HepG2 (cell line): ENCODE results near the gene NUP153. TPM values are rescaled to one million over a fixed set of nuclear protein-coding genes. Genes with fewer than 3 reads are reported as not detected.
A peak's percentile ranks its signal among the peaks of the same experiment; 100 is the strongest.

Source experiments
- CBX5 ChIP-seq: sonication (generic); formaldehyde crosslinking; IDR thresholded peaks from 2 replicates; pipeline ENCODE4 v1.4.0; 2020; ENCODE audit warnings: missing genetic modification reagents, borderline replicate concordance
- HNF4A ChIP-seq: sonication (generic); formaldehyde crosslinking; IDR thresholded peaks from 2 replicates; pipeline ENCODE4 v1.4.0; 2020; ENCODE audit warnings: missing genetic modification reagents
- JDP2 ChIP-seq: sonication (generic); formaldehyde crosslinking; IDR thresholded peaks from 2 replicates; pipeline ENCODE4 v1.8.1; 2022; ENCODE audit warnings: missing genetic modification reagents, borderline replicate concordance
- KDM3A ChIP-seq: IDR thresholded peaks from 2 replicates; pipeline ENCODE4 v1.6.1; 2018; ENCODE audit warnings: low read depth, missing compliant biosample characterization
- MAZ ChIP-seq, 2 experiments: sonication (generic) in 1 of 2; formaldehyde crosslinking in 1 of 2; IDR thresholded peaks; 2 replicates each; pipeline versions ENCODE4 v1.5.0 to v1.6.1; 2012 to 2020; ENCODE audit warnings: low read depth in 2 of 2, mild to moderate bottlenecking in 2 of 2, borderline replicate concordance in 1 of 2, improper control_type of control experiment in 1 of 2, low read length in 1 of 2, missing genetic modification reagents in 1 of 2, moderate library complexity in 1 of 2
- MIER3 ChIP-seq: IDR thresholded peaks from 2 replicates; pipeline ENCODE4 v1.6.1; 2016; ENCODE audit warnings: missing compliant biosample characterization, borderline replicate concordance
- MTF2 ChIP-seq: sonication (generic); formaldehyde crosslinking; IDR thresholded peaks from 2 replicates; pipeline ENCODE4 v1.5.0; 2020; ENCODE audit warnings: missing genetic modification reagents, borderline replicate concordance
- NR2F2 ChIP-seq: IDR thresholded peaks from 2 replicates; pipeline ENCODE4 v1.6.1; 2012; ENCODE audit warnings: low read depth, inconsistent platforms, borderline replicate concordance
- POLR2G ChIP-seq: fragments of 200-400 bp; formaldehyde crosslinking; IDR thresholded peaks from 2 replicates; pipeline ENCODE4 v1.6.1; 2018; ENCODE audit warnings: mild to moderate bottlenecking, low read depth, low read length, moderate library complexity
- SMAD1 ChIP-seq: sonication (generic); formaldehyde crosslinking; IDR thresholded peaks from 2 replicates; pipeline ENCODE4 v1.4.0; 2020; ENCODE audit warnings: missing genetic modification reagents, low read depth, mild to moderate bottlenecking, borderline replicate concordance
- SP5 ChIP-seq: IDR thresholded peaks from 2 replicates; pipeline ENCODE4 v1.6.1; 2016; ENCODE audit warnings: low read depth, borderline replicate concordance
- ZFP36L2 ChIP-seq: sonication (generic); formaldehyde crosslinking; IDR thresholded peaks from 2 replicates; pipeline ENCODE4 v1.4.0; 2020; ENCODE audit warnings: missing genetic modification reagents
- ZMYM4 ChIP-seq: sonication (generic); formaldehyde crosslinking; IDR thresholded peaks from 2 replicates; pipeline ENCODE4 v1.8.1; 2023; ENCODE audit warnings: mild to moderate bottlenecking, missing genetic modification reagents
- ZNF180 ChIP-seq: sonication (generic); formaldehyde crosslinking; IDR thresholded peaks from 2 replicates; pipeline ENCODE4 v1.4.0; 2020; ENCODE audit warnings: low read depth, missing genetic modification reagents, borderline replicate concordance
- ZNF652 ChIP-seq: IDR thresholded peaks from 2 replicates; pipeline ENCODE4 v1.6.1; 2016; ENCODE audit warnings: low read depth, borderline replicate concordance
- polyA plus RNA-seq, 8 experiments: library from polyadenylated mRNA; depleted of rRNA in 3 of 8; stranded (reverse) in 7 of 8; unstranded in 1 of 8; fragments of >200 nt; fragmentation: Illumina TruSeq in 4 of 8; extraction: Trizol in 4 of 8; gene quantifications; 2 replicates each; pipeline versions ENCODE4 v1.2.1 to v1.2.3, GENCODE V29; 2011 to 2016; ENCODE audit warnings: low read depth in 4 of 8, missing spikeins in 1 of 8, mixed read lengths in 1 of 8; ENCODE audit not compliant: insufficient read depth in 1 of 8
- total RNA-seq, 5 experiments: library from RNA; depleted of rRNA; stranded (reverse); fragments of >200 nt; fragmentation: Illumina TruSeq; extraction: Trizol; gene quantifications; 2 replicates each; pipeline ENCODE4 v1.2.3, GENCODE V29; 2016; ENCODE audit warnings: low read depth in 1 of 5
- TF ChIP-seq, protein P1 (sequence below): sonication (generic); formaldehyde crosslinking; IDR thresholded peaks from 2 replicates; pipeline ENCODE4 v1.4.0; 2020; ENCODE audit warnings: missing genetic modification reagents
- TF ChIP-seq, protein P2 (sequence below), 2 experiments: sonication (generic) in 1 of 2; formaldehyde crosslinking in 1 of 2; IDR thresholded peaks; 2 replicates each; pipeline versions ENCODE4 v1.6.1 to v1.9.0; 2014 to 2022; ENCODE audit warnings: antibody characterized with exemption in 1 of 2, borderline replicate concordance in 1 of 2, inconsistent platforms in 1 of 2, low read depth in 1 of 2, missing genetic modification reagents in 1 of 2
- TF ChIP-seq, protein P3 (sequence below): fragments of 450-650 bp; IDR thresholded peaks from 2 replicates; pipeline ENCODE4 v1.6.1; 2017
- TF ChIP-seq, protein P4 (sequence below): sonication (generic); formaldehyde crosslinking; IDR thresholded peaks from 2 replicates; pipeline ENCODE4 v1.4.0; 2020; ENCODE audit warnings: mild to moderate bottlenecking, missing genetic modification reagents

NUP153 gene
- total and polyA plus RNA-seq, 2 of the 13 experiments (the other 11 are each of a cell fraction or from before 2014, with no cell fraction given): 29.8 to 55.2 TPM

DNA sequence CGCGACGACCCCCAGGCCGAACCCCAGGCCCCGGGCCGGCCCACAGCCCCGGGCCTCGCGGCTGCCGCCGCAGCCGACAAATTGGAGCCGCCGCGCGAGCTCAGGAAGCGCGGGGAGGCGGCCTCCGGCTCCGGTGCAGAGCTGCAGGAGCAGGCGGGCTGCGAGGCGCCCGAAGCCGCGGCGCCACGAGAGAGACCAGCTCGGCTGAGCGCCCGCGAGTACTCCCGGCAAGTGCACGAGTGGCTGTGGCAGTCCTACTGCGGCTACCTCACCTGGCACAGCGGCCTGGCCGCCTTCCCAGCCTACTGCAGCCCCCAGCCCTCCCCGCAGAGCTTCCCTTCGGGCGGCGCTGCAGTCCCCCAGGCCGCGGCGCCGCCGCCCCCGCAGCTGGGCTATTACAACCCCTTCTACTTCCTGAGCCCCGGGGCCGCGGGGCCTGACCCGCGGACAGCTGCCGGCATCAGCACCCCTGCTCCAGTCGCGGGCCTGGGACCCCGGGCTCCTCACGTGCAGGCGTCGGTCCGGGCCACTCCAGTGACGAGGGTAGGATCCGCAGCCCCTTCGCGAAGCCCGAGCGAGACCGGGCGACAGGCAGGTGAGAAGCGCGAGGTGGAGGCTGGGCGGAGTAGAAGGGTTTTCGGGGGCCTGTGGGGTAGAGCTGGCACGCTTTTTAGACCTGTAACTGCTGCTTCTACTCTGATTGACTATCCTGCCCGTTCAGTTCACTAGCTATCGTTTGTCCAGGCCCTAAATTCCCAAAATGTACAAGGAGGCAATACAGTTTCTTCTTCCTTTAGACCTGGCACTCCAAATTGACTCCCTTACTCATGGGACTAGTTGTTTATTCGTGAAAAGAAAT is 106.0 kb downstream of the NUP153 start (continued):
- TF ChIP-seq HNF4A: peak; percentile 2; the same call in 1 of the 2 replicates
- no peak; the same call in 1 of the 2 replicates for TF ChIP-seq ZNF180
- no peak for TF ChIP-seq ZMYM4 (CRISPR knock-in tag)
- TF ChIP-seq CBX5 (CRISPR knock-in tag): no peak
- no peak; the same call in 1 of the 2 replicates for TF ChIP-seq KDM3A (CRISPR knock-in tag)
- TF ChIP-seq MAZ (IDR thresholded peaks at IDR 0.05; ENCODE audit: borderline replicate concordance, low read depth, low read length): no peak
- no peak for TF ChIP-seq MAZ (CRISPR knock-in tag; IDR thresholded peaks at IDR 0.05; ENCODE audit: low read depth)
- no peak for TF ChIP-seq SMAD1 (CRISPR knock-in tag)
- TF ChIP-seq POLR2G: no peak
- TF ChIP-seq, protein P1, sequence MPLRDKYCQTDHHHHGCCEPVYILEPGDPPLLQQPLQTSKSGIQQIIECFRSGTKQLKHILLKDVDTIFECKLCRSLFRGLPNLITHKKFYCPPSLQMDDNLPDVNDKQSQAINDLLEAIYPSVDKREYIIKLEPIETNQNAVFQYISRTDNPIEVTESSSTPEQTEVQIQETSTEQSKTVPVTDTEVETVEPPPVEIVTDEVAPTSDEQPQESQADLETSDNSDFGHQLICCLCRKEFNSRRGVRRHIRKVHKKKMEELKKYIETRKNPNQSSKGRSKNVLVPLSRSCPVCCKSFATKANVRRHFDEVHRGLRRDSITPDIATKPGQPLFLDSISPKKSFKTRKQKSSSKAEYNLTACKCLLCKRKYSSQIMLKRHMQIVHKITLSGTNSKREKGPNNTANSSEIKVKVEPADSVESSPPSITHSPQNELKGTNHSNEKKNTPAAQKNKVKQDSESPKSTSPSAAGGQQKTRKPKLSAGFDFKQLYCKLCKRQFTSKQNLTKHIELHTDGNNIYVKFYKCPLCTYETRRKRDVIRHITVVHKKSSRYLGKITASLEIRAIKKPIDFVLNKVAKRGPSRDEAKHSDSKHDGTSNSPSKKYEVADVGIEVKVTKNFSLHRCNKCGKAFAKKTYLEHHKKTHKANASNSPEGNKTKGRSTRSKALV (CRISPR knock-in tag): no peak
- TF ChIP-seq NR2F2: no peak
- no peak for TF ChIP-seq ZFP36L2 (CRISPR knock-in tag)
- TF ChIP-seq MIER3 (CRISPR knock-in tag): no peak
- TF ChIP-seq ZNF652 (CRISPR knock-in tag): no peak
- no peak for TF ChIP-seq SP5
- TF ChIP-seq JDP2 (CRISPR knock-in tag): no peak; the same call in 1 of the 2 replicates
- TF ChIP-seq, protein P2, sequence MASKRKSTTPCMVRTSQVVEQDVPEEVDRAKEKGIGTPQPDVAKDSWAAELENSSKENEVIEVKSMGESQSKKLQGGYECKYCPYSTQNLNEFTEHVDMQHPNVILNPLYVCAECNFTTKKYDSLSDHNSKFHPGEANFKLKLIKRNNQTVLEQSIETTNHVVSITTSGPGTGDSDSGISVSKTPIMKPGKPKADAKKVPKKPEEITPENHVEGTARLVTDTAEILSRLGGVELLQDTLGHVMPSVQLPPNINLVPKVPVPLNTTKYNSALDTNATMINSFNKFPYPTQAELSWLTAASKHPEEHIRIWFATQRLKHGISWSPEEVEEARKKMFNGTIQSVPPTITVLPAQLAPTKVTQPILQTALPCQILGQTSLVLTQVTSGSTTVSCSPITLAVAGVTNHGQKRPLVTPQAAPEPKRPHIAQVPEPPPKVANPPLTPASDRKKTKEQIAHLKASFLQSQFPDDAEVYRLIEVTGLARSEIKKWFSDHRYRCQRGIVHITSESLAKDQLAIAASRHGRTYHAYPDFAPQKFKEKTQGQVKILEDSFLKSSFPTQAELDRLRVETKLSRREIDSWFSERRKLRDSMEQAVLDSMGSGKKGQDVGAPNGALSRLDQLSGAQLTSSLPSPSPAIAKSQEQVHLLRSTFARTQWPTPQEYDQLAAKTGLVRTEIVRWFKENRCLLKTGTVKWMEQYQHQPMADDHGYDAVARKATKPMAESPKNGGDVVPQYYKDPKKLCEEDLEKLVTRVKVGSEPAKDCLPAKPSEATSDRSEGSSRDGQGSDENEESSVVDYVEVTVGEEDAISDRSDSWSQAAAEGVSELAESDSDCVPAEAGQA (IDR thresholded peaks at IDR 0.05; ENCODE audit: low read depth): no peak
- TF ChIP-seq, protein P2 (CRISPR knock-in tag; IDR thresholded peaks at IDR 0.05; ENCODE audit: borderline replicate concordance): no peak; the same call in 1 of the 2 replicates
- TF ChIP-seq MTF2 (CRISPR knock-in tag): 0 out of 2 replicates have a peak, but pooled peaks have one; percentile 59
- TF ChIP-seq, protein P3, sequence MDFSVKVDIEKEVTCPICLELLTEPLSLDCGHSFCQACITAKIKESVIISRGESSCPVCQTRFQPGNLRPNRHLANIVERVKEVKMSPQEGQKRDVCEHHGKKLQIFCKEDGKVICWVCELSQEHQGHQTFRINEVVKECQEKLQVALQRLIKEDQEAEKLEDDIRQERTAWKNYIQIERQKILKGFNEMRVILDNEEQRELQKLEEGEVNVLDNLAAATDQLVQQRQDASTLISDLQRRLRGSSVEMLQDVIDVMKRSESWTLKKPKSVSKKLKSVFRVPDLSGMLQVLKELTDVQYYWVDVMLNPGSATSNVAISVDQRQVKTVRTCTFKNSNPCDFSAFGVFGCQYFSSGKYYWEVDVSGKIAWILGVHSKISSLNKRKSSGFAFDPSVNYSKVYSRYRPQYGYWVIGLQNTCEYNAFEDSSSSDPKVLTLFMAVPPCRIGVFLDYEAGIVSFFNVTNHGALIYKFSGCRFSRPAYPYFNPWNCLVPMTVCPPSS: no peak
- TF ChIP-seq, protein P4, sequence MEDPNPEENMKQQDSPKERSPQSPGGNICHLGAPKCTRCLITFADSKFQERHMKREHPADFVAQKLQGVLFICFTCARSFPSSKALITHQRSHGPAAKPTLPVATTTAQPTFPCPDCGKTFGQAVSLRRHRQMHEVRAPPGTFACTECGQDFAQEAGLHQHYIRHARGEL (CRISPR knock-in tag): no peak
